HEK293 (cell line): ENCODE data around the gene VCL.

Experiments used
- CTCF ChIP-seq: fragments of 450-650 bp; formaldehyde crosslinking; IDR thresholded peaks from 2 replicates; pipeline ENCODE4 v1.5.1; 2016; ENCODE audit warnings: missing biosample characterization, missing genetic modification characterization
- KLF17 ChIP-seq: fragments of 450-650 bp; formaldehyde crosslinking; IDR thresholded peaks from 2 replicates; pipeline ENCODE4 v1.5.1; 2016; ENCODE audit warnings: missing biosample characterization, missing genetic modification characterization
- PBX3 ChIP-seq: sonication (generic); formaldehyde crosslinking; IDR thresholded peaks from 2 replicates; pipeline ENCODE4 v1.8.1; 2022; ENCODE audit warnings: mild to moderate bottlenecking, moderate library complexity, missing genetic modification reagents
- PRDM1 ChIP-seq: fragments of 450-650 bp; formaldehyde crosslinking; IDR thresholded peaks from 2 replicates; pipeline ENCODE4; 2016; ENCODE audit warnings: missing biosample characterization, missing genetic modification characterization
- SP2 ChIP-seq: fragments of 450-650 bp; formaldehyde crosslinking; IDR thresholded peaks from 2 replicates; pipeline ENCODE4 v1.5.1; 2016; ENCODE audit warnings: missing biosample characterization, missing genetic modification characterization
- ZBTB1 ChIP-seq: fragments of 450-650 bp; formaldehyde crosslinking; IDR thresholded peaks from 2 replicates; pipeline ENCODE4 v1.5.1; 2016; ENCODE audit warnings: missing biosample characterization, missing genetic modification characterization
- ZFP41 ChIP-seq: fragments of 450-650 bp; formaldehyde crosslinking; IDR thresholded peaks from 2 replicates; pipeline ENCODE4 v1.5.1; 2016; ENCODE audit warnings: missing biosample characterization, missing genetic modification characterization, borderline replicate concordance
- ZNF184 ChIP-seq: fragments of 450-650 bp; IDR thresholded peaks from 2 replicates; pipeline ENCODE4 v1.5.1; 2018; ENCODE audit warnings: missing biosample characterization, mild to moderate bottlenecking, missing genetic modification characterization
- ZNF19 ChIP-seq: fragments of 450-650 bp; formaldehyde crosslinking; IDR thresholded peaks from 2 replicates; pipeline ENCODE4; 2016; ENCODE audit warnings: missing biosample characterization, missing genetic modification characterization, low read depth
- ZNF324 ChIP-seq: fragments of 450-650 bp; formaldehyde crosslinking; IDR thresholded peaks from 2 replicates; pipeline ENCODE4 v1.5.1; 2016; ENCODE audit warnings: missing biosample characterization, missing genetic modification characterization
- ZNF473 ChIP-seq: fragments of 450-650 bp; formaldehyde crosslinking; IDR thresholded peaks from 2 replicates; pipeline ENCODE4 v1.5.1; 2017; ENCODE audit warnings: missing biosample characterization, missing genetic modification characterization
- ZNF768 ChIP-seq: fragments of 450-650 bp; formaldehyde crosslinking; IDR thresholded peaks from 2 replicates; pipeline ENCODE4 v1.5.1; 2018; ENCODE audit warnings: missing biosample characterization, mild to moderate bottlenecking, missing genetic modification characterization
- TF ChIP-seq, protein P1 (sequence below): fragments of 450-650 bp; IDR thresholded peaks from 2 replicates; pipeline ENCODE4 v1.5.1; 2018; ENCODE audit warnings: missing biosample characterization, mild to moderate bottlenecking, missing genetic modification characterization

GRCh38 chr10:73956476-73957359 is 41.2 kb upstream of the VCL start:
- TF ChIP-seq CTCF: no peak
- TF ChIP-seq PRDM1 (tag by site-specific recombination): peak; percentile 53
- TF ChIP-seq ZNF184 (tag by site-specific recombination): no peak
- TF ChIP-seq ZNF324 (tag by site-specific recombination): no peak
- TF ChIP-seq SP2 (tag by site-specific recombination): no peak
- no peak for TF ChIP-seq ZNF768 (tag by site-specific recombination)
- TF ChIP-seq ZBTB1 (tag by site-specific recombination): no peak
- no peak for TF ChIP-seq ZNF19 (tag by site-specific recombination)
- no peak for TF ChIP-seq PBX3 (CRISPR knock-in tag)
- TF ChIP-seq ZFP41: no peak
- no peak for TF ChIP-seq ZNF473 (tag by site-specific recombination)
- no peak for TF ChIP-seq KLF17 (tag by site-specific recombination)
- TF ChIP-seq, protein P1, sequence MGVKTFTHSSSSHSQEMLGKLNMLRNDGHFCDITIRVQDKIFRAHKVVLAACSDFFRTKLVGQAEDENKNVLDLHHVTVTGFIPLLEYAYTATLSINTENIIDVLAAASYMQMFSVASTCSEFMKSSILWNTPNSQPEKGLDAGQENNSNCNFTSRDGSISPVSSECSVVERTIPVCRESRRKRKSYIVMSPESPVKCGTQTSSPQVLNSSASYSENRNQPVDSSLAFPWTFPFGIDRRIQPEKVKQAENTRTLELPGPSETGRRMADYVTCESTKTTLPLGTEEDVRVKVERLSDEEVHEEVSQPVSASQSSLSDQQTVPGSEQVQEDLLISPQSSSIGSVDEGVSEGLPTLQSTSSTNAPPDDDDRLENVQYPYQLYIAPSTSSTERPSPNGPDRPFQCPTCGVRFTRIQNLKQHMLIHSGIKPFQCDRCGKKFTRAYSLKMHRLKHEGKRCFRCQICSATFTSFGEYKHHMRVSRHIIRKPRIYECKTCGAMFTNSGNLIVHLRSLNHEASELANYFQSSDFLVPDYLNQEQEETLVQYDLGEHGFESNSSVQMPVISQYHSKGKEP (tag by site-specific recombination): no peak
